Inferior parietal cortex (tissue), 1 donor: ENCODE data around the gene LAMTOR5.

Experiments
- DNase-seq: peaks from one replicate; pipeline ENCODE4 v3.0.0-alpha.2; 2016; ENCODE audit errors: extremely low spot score

The LAMTOR5 gene

DNA sequence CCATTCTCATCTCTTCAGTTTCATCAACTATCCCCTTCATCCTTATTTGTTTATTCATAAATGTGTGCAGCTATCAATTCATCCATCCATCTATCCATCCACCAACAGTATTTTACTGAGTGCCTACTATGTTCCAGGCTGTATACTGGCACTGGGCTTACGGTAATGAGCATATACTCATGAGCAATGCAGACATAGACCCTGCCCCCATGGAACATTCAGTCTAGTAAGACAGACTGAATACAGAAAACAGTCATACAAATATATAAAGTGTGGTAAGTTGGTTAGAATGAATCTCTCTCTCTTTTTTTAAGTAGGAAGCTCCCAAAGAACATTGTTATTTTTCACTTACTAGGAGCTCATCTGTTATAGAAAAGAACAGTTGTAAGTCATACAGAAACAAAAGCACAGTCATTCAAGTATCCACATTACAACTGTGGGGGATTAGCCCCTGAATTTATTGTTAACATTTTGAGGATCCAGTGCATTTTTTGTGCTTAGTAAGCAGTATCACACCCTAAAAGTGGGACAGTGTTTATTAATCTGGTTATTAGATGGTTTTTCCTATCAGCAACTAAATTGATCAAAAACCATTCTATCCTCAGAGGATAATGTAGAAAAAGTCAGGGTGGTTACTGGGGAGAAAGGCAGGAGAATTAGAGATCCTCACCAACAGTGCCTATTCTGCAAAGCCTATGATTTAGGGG lies 20.3 kb downstream of the LAMTOR5 start:
- no peak for DNase-seq

DNA sequence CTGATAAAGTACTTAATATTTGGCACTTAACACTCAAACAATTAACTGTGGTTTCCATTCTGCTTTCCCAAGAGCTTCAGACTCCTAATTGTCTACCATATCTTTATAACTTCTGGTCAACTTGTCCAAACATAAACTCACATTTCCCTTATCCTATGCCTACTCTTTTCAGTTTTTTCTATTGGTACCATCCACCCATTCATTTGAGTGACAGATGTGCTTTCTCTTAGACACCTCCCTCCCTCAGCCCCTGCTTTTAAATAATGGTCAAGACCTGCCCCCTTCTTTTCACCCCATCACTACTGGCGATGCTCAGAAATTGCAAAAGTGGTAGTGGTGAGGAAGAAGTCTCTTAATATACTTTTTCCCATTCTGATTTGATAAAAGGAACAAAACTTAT lies 22.1 kb downstream of the LAMTOR5 start:
- DNase-seq: no peak

DNA sequence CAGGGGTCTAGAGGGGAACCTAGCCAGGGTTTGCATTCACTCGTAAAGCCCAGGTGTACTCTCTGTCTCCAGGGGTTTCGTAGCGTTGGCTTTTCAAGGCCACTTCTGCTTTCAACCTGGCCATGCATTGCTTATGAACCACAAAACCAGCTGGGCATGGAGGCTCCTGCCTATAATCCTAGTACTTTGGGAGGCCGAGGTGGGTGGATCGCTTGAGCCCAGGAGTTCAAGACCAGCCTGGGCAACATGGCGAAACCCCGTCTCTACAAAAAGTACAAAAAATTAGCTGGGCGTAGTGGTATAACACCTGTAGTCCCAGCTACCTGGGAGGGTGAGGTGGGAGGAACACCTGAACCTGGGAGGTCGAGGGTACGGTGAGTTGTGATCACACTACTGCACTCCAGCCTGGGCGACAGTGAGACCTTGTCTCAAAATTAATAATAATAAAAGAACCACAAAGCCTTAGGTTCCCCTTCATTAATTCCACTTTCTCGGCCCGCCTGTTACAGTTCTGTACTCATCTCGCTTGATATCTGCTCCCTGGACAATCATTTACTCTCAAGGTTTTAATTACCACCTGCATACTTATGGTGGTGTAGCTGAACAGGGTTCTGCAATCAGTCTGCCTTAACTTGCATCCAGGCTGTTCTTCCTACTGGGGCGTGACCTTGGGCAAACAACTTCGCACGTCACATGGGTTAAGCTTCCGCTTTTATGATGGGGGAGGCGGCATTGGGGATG lies 22.7 kb downstream of the LAMTOR5 start:
- DNase-seq: no peak

DNA sequence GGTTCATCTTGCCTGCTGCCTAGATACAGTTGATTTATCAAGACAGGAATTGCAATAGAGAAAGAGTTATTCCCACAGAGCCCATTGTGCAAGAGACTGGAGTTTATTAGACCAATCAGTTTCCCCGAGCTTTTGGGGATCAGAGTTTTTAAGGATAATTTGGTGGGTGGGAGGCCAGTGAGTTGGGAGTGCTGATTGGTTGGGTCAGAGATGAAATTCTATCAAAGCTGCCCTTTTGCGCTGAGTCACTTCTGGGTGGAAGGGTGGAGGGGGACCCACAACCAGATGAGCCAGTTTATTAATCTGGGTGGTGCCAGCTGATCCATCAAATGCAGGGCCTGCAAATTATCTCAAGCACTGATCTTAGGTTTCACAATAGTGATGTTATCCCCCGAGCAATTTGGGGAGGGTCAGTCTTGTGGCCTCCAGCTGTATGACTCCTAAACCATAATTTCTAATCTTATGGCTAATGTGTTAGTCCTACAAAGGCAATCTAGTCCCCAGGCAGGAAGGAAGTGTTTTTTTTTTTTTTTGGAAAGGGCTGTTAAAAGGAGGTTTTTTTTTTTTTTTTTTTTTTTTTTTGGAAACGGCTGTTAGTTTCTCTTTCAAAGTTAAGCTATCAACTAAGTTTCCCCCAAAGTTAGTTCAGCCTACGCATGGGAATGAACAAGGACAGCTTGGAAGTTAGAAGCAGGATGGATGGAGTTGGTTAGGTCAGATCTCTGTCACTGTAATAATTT lies 24.1 kb downstream of the LAMTOR5 start:
- DNase-seq: no peak

DNA sequence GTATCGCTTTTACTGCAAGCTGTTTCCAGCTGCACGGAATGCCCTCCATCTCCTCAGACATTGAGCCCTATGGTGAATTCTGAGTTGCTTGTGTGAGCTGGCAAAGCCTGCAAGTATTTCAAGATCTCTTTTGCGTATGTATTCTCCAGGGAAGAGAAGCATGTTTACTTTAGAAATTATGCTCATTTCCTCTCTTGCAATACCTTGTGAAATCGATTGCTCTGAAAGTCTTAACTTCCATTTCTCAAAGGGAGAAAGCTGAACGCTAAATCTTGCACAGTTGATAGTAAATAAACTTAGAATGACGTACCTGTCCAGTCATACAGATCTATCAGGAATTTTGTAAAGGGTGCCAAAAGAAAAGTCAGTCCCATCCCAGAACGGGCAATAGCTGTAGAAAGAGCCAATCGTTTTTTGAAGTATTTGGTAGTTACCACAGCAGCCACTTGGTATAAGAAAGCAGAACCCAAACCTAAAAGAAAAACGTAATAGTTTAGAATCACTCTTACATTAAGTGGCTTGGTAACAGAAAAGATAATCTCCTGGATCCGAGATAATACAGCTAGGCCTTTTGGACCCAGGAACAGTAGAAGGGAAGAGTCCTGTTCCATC lies 26.7 kb downstream of the LAMTOR5 start:
- DNase-seq: no peak

DNA sequence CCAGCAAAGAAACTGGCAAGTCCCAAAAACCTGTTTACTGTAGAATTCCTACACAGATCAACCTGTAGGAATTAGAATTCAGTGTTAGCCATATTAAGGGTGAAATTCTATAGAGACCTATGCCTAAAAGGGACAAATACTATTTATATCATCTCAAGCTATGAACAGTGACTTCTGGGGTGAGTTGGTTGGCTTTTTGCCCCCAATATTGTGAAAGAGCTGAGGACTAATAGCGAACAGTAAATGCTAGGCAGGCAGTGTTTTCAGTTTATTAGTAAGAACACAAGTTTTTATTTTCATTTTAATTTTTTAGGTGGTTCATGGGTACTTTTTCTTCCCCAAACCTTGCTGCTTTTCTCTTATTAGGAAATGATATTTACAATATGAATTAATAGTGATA lies 32.0 kb downstream of the LAMTOR5 start:
- no peak for DNase-seq

DNA sequence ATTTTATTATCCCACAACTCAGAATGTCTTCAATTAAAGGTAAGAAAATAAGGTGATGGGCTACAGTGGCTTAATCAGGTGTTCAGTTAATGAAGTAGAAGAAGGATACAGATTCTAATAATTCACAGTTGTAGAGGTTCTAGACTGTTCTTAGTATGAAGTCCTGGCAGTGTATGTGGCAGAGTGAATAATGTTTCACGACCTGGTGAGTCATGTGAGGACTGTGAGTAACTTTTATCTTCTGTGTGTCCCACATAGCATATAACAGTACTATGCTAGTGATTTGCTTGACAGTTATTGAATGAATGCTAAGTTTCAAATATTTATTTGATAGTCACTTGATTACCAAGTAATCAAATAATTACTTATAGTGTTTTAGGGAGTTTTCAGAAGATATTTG lies 36.7 kb downstream of the LAMTOR5 start:
- no peak for DNase-seq

DNA sequence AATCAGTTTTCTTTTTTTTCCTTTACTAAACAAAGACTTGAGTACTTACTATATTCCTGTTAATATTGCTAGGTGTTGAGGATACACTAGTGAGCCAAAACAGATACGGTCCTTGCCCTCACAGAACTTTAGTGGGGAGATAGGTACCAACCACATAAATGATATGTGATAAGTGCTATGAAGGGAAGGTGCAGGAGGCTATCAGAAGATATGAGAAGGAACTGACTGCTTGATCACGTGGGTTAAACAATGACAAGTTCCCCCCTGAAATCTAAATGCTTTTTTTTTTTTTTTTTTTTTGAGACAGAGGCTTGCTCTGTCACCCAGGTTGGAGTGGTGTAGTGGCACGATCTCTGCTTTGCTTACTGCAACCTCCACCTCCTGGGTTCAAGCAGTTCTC lies 43.3 kb downstream of the LAMTOR5 start:
- no peak for DNase-seq

DNA sequence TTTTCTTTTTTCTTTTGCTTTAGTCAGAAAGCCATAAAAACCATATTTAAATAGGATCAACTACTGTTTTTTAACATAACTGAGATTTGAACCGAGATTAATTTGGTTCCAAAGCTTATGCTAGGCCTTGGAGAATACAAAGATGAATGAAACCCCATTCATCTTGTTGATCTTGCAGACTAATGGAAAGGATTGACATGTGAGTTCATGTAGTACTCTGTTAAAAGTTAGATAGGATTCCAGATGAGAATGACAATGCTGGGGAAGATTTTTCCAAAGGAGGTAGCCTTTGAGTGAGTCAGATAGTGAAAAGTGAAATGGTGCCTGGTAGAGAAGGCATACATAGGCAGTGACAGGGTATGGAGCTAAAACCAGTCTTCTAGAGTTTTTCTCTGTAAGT lies 45.6 kb downstream of the LAMTOR5 start:
- no peak for DNase-seq

DNA sequence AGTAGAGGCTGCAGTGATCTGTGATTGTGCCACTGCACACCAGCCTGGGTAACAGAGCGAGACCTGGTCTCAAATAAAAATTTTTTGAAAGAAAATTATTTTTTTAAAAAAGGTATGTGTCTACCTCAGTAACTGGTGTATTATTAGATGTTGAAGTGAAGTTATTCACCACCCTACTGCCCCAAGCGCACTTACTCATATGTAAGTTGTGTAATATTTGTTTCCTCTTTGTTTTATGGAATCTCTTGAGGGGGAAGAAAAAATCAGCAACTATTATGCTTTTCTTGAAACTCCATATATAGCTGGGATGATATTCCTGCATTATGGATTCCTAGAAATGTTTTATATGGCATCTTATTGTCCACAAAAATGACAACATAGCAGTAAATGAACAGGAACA lies 47.1 kb downstream of the LAMTOR5 start:
- DNase-seq: no peak

DNA sequence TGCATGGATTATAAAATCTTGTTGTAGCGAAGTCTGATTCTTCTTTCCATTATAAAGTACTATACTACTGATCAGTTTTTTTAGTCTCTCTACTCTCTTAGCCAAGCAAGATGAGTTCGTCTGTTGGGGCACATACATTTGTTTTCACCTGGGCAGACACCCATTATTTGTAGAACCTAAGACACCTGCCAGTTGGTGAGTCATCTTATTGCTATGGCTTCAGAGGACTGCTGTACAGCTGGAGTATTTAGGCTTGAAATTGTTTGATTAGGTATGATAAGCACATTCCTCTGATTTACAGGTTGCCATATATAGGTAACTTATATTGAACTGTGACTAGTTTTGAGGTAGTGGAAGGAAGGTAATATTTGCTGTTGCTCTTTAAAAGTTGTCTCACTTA lies 51.1 kb downstream of the LAMTOR5 start:
- no peak for DNase-seq

DNA sequence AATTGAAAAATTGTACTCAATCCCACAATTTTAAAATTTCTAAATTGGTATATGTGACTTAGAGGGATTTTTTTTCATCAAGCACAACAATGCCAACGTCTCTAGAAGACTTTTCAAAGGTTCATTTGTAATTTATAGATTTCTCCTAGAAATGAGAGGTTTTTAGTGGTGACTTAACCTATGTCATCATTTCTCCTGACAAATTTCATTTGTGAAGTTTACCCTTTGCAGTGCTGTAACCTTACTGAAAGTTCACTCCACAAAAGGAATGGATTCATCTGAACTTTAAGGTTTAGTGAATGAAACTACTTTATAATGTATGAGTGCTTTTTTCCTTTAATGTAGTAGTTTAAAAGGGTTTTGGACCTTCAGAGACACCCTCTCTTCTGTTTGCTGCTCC lies 52.2 kb downstream of the LAMTOR5 start:
- DNase-seq: no peak
